Measurements from ENCODE around the gene DOCK1. TPM values are rescaled to one million over a fixed set of nuclear protein-coding genes. Genes with fewer than 3 reads are reported as not detected.

Gene DOCK1
- total and polyA plus RNA-seq, 2 donors (not counting 1 experiment from before 2014, with no cell fraction given) = 20.5 to 91.0 TPM

GRCh38 chr10:127265288-127265687, 360.1 kb downstream of the DOCK1 start:
- no peak overlapping the region for H3K27ac ChIP-seq (ENCODE audit: insufficient read depth, low read length)
- no peaks in the 10 kb centered on the region for H3K79me2 ChIP-seq (ENCODE audit: control insufficient read depth, insufficient read depth, low read length)
- DNase-seq (ENCODE audit: low read depth in 2 of 2) = peak in 1 of 2 donors; percentile 61
- no peak overlapping the region for H3K4me2 ChIP-seq (ENCODE audit: extremely low read depth, insufficient read depth, low read length)
- TF ChIP-seq, protein P1, sequence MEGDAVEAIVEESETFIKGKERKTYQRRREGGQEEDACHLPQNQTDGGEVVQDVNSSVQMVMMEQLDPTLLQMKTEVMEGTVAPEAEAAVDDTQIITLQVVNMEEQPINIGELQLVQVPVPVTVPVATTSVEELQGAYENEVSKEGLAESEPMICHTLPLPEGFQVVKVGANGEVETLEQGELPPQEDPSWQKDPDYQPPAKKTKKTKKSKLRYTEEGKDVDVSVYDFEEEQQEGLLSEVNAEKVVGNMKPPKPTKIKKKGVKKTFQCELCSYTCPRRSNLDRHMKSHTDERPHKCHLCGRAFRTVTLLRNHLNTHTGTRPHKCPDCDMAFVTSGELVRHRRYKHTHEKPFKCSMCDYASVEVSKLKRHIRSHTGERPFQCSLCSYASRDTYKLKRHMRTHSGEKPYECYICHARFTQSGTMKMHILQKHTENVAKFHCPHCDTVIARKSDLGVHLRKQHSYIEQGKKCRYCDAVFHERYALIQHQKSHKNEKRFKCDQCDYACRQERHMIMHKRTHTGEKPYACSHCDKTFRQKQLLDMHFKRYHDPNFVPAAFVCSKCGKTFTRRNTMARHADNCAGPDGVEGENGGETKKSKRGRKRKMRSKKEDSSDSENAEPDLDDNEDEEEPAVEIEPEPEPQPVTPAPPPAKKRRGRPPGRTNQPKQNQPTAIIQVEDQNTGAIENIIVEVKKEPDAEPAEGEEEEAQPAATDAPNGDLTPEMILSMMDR (conservative IDR thresholded peaks at IDR 0.05 in 1 of 2, IDR thresholded peaks at IDR 0.05 in 1 of 2; ENCODE audit: low read depth in 1 of 2, low read length in 2 of 2) = no peak
- TF ChIP-seq EZH2 (IDR thresholded peaks at IDR 0.05; ENCODE audit: low read length, missing control alignments) = no peak
- H3K36me3 ChIP-seq (ENCODE audit: control insufficient read depth, insufficient read depth, low read length) = peaks cover 2% of the 10 kb centered on the region
- no peaks in the 10 kb centered on the region for H4K20me1 ChIP-seq (ENCODE audit: control insufficient read depth, extremely low read depth, insufficient read depth, low read length)
- H3K9ac ChIP-seq (ENCODE audit: insufficient read depth, low read length) = no peak overlapping the region
- no peak overlapping the region for H2AFZ ChIP-seq (ENCODE audit: low read length)
- no peaks in the 10 kb centered on the region for H3K9me3 ChIP-seq (ENCODE audit: control insufficient read depth, insufficient read depth, low read depth, low read length)
- no peaks in the 10 kb centered on the region for H3K4me1 ChIP-seq (ENCODE audit: control insufficient read depth, extremely low read depth, insufficient read depth, low read length)
- no peak overlapping the region for H3K4me3 ChIP-seq (replicated peaks in 1 of 4; ENCODE audit: control extremely low read depth in 1 of 4, insufficient read depth in 1 of 4, low read depth in 3 of 4, low read length in 4 of 4)
- no peaks in the 10 kb centered on the region for H3K27me3 ChIP-seq (ENCODE audit: control insufficient read depth, insufficient read depth, low read length)

DNA sequence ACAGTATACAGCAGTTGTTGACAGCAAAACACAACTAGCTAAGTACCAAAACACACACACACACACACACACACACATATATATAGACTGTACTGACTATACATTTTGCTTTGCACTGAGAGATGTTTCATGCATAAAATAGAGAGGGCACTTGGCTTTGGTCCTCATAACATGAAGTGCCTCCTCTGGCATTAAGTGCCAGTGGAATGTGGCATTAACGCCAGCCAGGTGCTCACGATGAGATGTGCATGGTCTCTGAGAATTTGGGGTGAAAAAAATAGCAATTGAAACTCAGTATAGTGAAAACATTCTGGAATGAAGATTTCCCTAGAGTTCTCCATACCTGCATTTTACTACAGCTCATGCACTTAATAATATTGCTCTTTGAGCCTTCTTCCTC, 361.2 kb downstream of the DOCK1 start:
- H3K79me2 ChIP-seq (ENCODE audit: control insufficient read depth, insufficient read depth, low read length) = no peaks in the 10 kb centered on the region
- DNase-seq (ENCODE audit: low read depth in 2 of 2) = no peak
- no peak overlapping the region for H3K4me3 ChIP-seq (replicated peaks in 1 of 4; ENCODE audit: control extremely low read depth in 1 of 4, insufficient read depth in 1 of 4, low read depth in 3 of 4, low read length in 4 of 4)
- no peaks in the 10 kb centered on the region for H4K20me1 ChIP-seq (ENCODE audit: control insufficient read depth, extremely low read depth, insufficient read depth, low read length)
- H3K27ac ChIP-seq (ENCODE audit: insufficient read depth, low read length) = no peak overlapping the region
- no peak overlapping the region for H3K9ac ChIP-seq (ENCODE audit: insufficient read depth, low read length)
- no peak overlapping the region for H2AFZ ChIP-seq (ENCODE audit: low read length)
- H3K9me3 ChIP-seq (ENCODE audit: control insufficient read depth, insufficient read depth, low read depth, low read length) = no peaks in the 10 kb centered on the region
- H3K27me3 ChIP-seq (ENCODE audit: control insufficient read depth, insufficient read depth, low read length) = no peaks in the 10 kb centered on the region
- peaks cover 2% of the 10 kb centered on the region for H3K36me3 ChIP-seq (ENCODE audit: control insufficient read depth, insufficient read depth, low read length)
- TF ChIP-seq EZH2 (IDR thresholded peaks at IDR 0.05; ENCODE audit: low read length, missing control alignments) = no peak
- TF ChIP-seq, protein P1 (conservative IDR thresholded peaks at IDR 0.05 in 1 of 2, IDR thresholded peaks at IDR 0.05 in 1 of 2; ENCODE audit: low read depth in 1 of 2, low read length in 2 of 2) = no peak
- H3K4me2 ChIP-seq (ENCODE audit: extremely low read depth, insufficient read depth, low read length) = no peak overlapping the region
- H3K4me1 ChIP-seq (ENCODE audit: control insufficient read depth, extremely low read depth, insufficient read depth, low read length) = no peaks in the 10 kb centered on the region

- H3K27ac ChIP-seq (ENCODE audit: insufficient read depth, low read length) = no peak overlapping the region
- H3K9ac ChIP-seq (ENCODE audit: insufficient read depth, low read length) = no peak overlapping the region
- H3K9me3 ChIP-seq (ENCODE audit: control insufficient read depth, insufficient read depth, low read depth, low read length) = no peaks in the 10 kb centered on the region
- H3K79me2 ChIP-seq (ENCODE audit: control insufficient read depth, insufficient read depth, low read length) = no peaks in the 10 kb centered on the region
- TF ChIP-seq, protein P1 (conservative IDR thresholded peaks at IDR 0.05 in 1 of 2, IDR thresholded peaks at IDR 0.05 in 1 of 2; ENCODE audit: low read depth in 1 of 2, low read length in 2 of 2) = no peak
- TF ChIP-seq EZH2 (IDR thresholded peaks at IDR 0.05; ENCODE audit: low read length, missing control alignments) = no peak
- H3K36me3 ChIP-seq (ENCODE audit: control insufficient read depth, insufficient read depth, low read length) = peaks cover 2% of the 10 kb centered on the region
- H2AFZ ChIP-seq (ENCODE audit: low read length) = no peak overlapping the region
- no peaks in the 10 kb centered on the region for H4K20me1 ChIP-seq (ENCODE audit: control insufficient read depth, extremely low read depth, insufficient read depth, low read length)
- H3K4me2 ChIP-seq (ENCODE audit: extremely low read depth, insufficient read depth, low read length) = no peak overlapping the region
- no peaks in the 10 kb centered on the region for H3K27me3 ChIP-seq (ENCODE audit: control insufficient read depth, insufficient read depth, low read length)
- DNase-seq (ENCODE audit: low read depth in 2 of 2) = no peak
- no peak overlapping the region for H3K4me3 ChIP-seq (replicated peaks in 1 of 4; ENCODE audit: control extremely low read depth in 1 of 4, insufficient read depth in 1 of 4, low read depth in 3 of 4, low read length in 4 of 4)
- H3K4me1 ChIP-seq (ENCODE audit: control insufficient read depth, extremely low read depth, insufficient read depth, low read length) = no peaks in the 10 kb centered on the region
Observed at GRCh38 chr10:127267442-127267841, 362.2 kb downstream of the DOCK1 start.

Measured in fibroblast of lung (primary cell).